GM10266 (cell line): ENCODE measurements around the gene SYT1.

Experiments used
- DNase-seq: peaks from one replicate; pipeline ENCODE4 v3.0.0; 2012; ENCODE audit errors: extremely low spot score
- CTCF ChIP-seq: IDR thresholded peaks from 2 replicates; pipeline ENCODE4 v1.5.1; 2012; ENCODE audit warnings: mild to moderate bottlenecking, low read depth; ENCODE audit not compliant: control insufficient read depth, insufficient read depth; ENCODE audit errors: missing control alignments

The SYT1 gene

GRCh38 chr12:78863482-78864402, 832 bp upstream of the SYT1 start:
- peak; percentile 12 for DNase-seq
- TF ChIP-seq CTCF: no peak

DNA sequence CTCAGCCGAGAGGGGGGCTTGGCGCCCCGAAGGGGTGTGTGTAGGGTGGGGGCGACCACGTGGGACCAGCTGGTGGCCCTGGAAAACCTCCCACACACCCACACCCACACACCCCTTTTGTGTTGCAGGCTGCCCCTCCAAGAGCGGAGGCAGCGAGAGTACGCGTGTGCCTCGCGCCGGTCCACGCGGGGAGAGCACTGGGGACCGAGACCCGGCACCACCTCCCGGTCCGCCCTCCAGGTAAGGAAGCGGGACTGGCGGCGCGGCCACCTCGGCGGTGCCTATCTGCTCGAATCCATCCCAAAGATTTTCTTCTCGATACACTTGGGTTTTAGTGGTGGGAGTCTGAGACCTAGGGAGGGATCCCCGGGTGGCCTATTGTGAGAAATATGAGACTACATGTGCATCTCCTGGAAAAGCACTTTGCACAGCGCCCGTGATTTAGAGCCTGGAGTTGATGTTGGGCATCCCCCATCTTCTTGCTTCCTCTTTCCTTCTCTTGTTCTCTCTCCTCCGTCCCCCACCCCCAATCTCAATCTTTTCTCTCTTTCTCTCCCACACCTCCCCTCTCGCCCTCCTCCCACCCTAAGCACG, 393 bp downstream of the SYT1 start:
- TF ChIP-seq CTCF: no peak
- no peak for DNase-seq

- TF ChIP-seq CTCF: no peak
These were observed 942 bp downstream of the SYT1 start for GRCh38 chr12:78865516-78865915.

DNA sequence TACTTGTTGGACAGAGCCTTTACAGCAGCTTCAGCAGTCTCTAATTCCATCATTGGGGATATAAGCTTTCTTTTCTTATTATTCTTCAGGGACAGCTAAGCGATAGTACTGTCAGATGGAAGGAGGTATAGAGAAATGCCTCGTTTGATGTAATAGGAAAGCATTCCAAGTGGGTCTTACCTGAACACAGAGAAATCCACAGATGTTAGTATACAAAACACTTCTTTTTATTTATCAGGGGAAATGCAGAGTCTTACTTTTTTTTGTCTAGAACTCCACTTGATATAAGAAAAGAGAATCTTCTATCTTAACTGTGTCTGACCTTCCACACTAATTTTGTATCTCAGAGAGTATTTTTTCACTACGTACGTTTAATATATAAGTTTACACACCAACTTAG, 1.9 kb downstream of the SYT1 start:
- TF ChIP-seq CTCF: no peak
- DNase-seq: no peak

More at GRCh38 chr12:78865516-78865915, 942 bp downstream of the SYT1 start:
- DNase-seq: no peak

GRCh38 chr12:78870539-78870938, 6.0 kb downstream of the SYT1 start:
- DNase-seq: no peak
- no peak for TF ChIP-seq CTCF

DNA sequence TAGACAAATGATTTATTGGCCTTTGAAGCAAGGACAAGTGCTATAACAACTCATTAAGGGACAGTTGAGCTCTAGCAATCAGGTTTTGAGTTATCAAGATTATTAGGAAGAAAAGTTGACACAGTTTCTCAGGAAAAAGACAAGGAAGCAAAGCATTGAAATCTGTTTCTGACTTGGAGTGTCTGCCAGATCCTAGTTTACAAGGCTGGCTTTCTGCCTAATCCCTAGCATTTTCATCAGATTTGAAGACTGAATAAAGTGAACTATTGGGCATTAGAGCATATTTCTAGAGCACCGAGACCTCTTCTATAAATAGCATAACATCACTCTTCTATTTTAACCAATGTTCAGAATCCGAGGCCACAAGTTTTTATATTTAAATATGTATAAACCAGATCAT, 7.0 kb downstream of the SYT1 start:
- no peak for DNase-seq
- no peak for TF ChIP-seq CTCF

DNA sequence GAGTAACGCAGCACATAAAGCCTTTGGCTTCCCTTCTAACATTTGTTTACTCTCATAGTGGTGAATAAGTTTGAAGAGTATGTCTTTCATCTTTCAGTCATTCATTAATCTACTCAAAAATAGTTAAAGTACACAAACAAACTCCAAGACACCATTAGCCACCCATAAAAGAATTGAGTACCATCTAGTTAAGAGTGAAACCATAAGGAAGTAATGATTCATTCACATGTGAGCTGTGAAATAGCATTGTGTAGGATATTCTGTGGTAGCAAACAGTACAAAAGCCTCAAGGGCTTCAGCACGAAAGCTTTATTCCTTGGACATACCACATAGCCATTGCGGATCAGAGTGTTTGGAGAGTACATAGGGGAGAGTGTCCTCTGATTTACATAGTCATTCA, 13.9 kb downstream of the SYT1 start:
- DNase-seq: no peak
- no peak for TF ChIP-seq CTCF
